Endodermal cell (in vitro differentiated cells): Measurements from ENCODE around the gene MERTK. TPM values are rescaled to one million over a fixed set of nuclear protein-coding genes. Genes with fewer than 3 reads are reported as not detected.

Source experiments
- DNase-seq: peaks from one replicate; pipeline ENCODE4 v3.0.0-alpha.2; 2017
- H3K27ac ChIP-seq: 2 replicates; pipeline ENCODE4 v1.5.1; 2013; ENCODE audit warnings: mild to moderate bottlenecking, low read depth, low read length, moderate library complexity
- H3K27me3 ChIP-seq: 2 replicates; pipeline ENCODE4 v1.6.1; 2013; ENCODE audit warnings: mild to moderate bottlenecking, low read length, moderate library complexity; ENCODE audit not compliant: insufficient read depth, control insufficient read depth, poor library complexity, severe bottlenecking
- H3K36me3 ChIP-seq: 2 replicates; pipeline ENCODE4 v1.7.0; 2013; ENCODE audit warnings: mild to moderate bottlenecking, low read length, moderate library complexity; ENCODE audit not compliant: control insufficient read depth, insufficient read depth
- H3K4me1 ChIP-seq: one replicate; pipeline ENCODE4 v1.7.0; 2013; ENCODE audit warnings: low read length; ENCODE audit not compliant: control insufficient read depth, insufficient read depth
- H3K4me3 ChIP-seq: 2 replicates; pipeline ENCODE4 v1.5.1; 2013; ENCODE audit warnings: mild to moderate bottlenecking, low read length, moderate library complexity
- H3K9ac ChIP-seq: 2 replicates; pipeline ENCODE4 v1.6.1; 2013; ENCODE audit warnings: mild to moderate bottlenecking, low read length, moderate library complexity; ENCODE audit not compliant: poor library complexity, severe bottlenecking; ENCODE audit errors: extremely low read depth
- H3K9me3 ChIP-seq: 2 replicates; pipeline ENCODE4 v1.6.1; 2013; ENCODE audit warnings: mild to moderate bottlenecking, low read length, moderate library complexity; ENCODE audit not compliant: control insufficient read depth
- H3K27ac Mint-ChIP-seq: 2 replicates; pipeline ENCODE4 v1.8.0; 2020; ENCODE audit warnings: mixed read lengths
- H3K27me3 Mint-ChIP-seq: 2 replicates; pipeline ENCODE4 v1.8.0; 2021; ENCODE audit warnings: mild to moderate bottlenecking, mixed read lengths; ENCODE audit not compliant: insufficient read depth
- H3K36me3 Mint-ChIP-seq: 2 replicates; pipeline ENCODE4 v1.8.0; 2020; ENCODE audit warnings: low read depth, mixed read lengths
- H3K4me1 Mint-ChIP-seq: 2 replicates; pipeline ENCODE4 v1.8.0; 2020; ENCODE audit warnings: mixed read lengths
- H3K4me3 Mint-ChIP-seq: 2 replicates; pipeline ENCODE4 v1.8.0; 2020; ENCODE audit warnings: mild to moderate bottlenecking, moderate library complexity, mixed read lengths
- H3K9me3 Mint-ChIP-seq: 2 replicates; pipeline ENCODE4 v1.8.0; 2020; ENCODE audit warnings: mild to moderate bottlenecking, mixed read lengths
- CTCF ChIP-seq: fragments of 200-600 bp; sonication (generic); conservative IDR thresholded peaks from 2 replicates; pipeline ENCODE4 v1.5.0; 2021; ENCODE audit warnings: antibody characterized with exemption, mild to moderate bottlenecking
- WGBS, 2 experiments: methylation state at CpG; one replicate each; pipeline versions ENCODE4 v1.1.5 to v1.1.7; 2013; ENCODE audit warnings: missing lambda C conversion rate in 2 of 2, mixed read lengths in 1 of 2; ENCODE audit not compliant: insufficient coverage in 1 of 2, insufficient read length in 1 of 2; 5-methylcytosine and 5-hydroxymethylcytosine counted together
- total RNA-seq, 2 donors: library from RNA; stranded (reverse); fragmentation: NEBNext Ultra II Directional in 1 of 2; extraction: Animal tissue kit (Norgen Biotek cat#: 25700) in 1 of 2; gene quantifications; 2 replicates in 1 of 2; 3 replicates in 1 of 2; pipeline ENCODE4 v1.2.1, GENCODE V29; 2021

Gene MERTK
- total RNA-seq, 2 donors from 2014 or later: 22.3 to 36.6 TPM

GRCh38 chr2:111983478-111984212, 85.2 kb downstream of the MERTK start:
- no peaks in the 10 kb centered on the region for H3K27me3 ChIP-seq
- H3K27ac ChIP-seq: no peak overlapping the region
- no peaks in the 10 kb centered on the region for H3K27me3 Mint-ChIP-seq
- no peak overlapping the region for H3K9ac ChIP-seq
- peaks cover 78% of the 10 kb centered on the region for H3K36me3 Mint-ChIP-seq
- 83 to 94% methylated on average over 5 to 8 of the region's 8 CpGs for WGBS, 2 experiments
- no peak overlapping the region for H3K4me3 ChIP-seq
- no peak overlapping the region for H3K27ac Mint-ChIP-seq
- no peaks in the 10 kb centered on the region for H3K9me3 Mint-ChIP-seq
- peaks cover 7% of the 10 kb centered on the region for H3K4me1 Mint-ChIP-seq
- TF ChIP-seq CTCF: no peak
- no peak for DNase-seq
- no peaks in the 10 kb centered on the region for H3K9me3 ChIP-seq
- H3K36me3 ChIP-seq: peaks cover 95% of the 10 kb centered on the region
- no peaks in the 10 kb centered on the region for H3K4me1 ChIP-seq
- H3K4me3 Mint-ChIP-seq: no peak overlapping the region

DNA sequence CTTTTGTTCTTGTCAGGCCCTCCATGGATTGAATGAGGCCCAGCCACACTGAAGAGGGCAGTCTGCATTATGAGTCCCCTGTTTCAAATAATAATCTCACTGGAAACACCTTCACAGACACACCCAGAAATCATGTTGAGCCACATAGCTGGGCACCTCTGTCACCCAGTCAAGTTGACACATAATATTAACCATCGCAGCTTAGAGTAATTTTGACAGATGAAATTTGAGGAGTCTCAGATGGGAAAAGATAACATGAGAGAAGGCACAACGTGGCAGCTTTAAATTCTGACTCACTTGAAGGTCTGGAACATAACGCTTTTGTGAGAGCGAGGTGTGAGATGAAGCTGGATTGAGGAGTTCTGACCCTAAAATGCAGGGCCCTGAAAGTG, 85.8 kb downstream of the MERTK start:
- WGBS, 2 experiments: 91 to 94% methylated on average over 3 to 4 of the region's 4 CpGs
- Histone ChIP-seq H3K27me3 (no peaks in the 10 kb centered on the region), H3K36me3 (peaks cover 94% of the 10 kb centered on the region), H3K4me1 (no peaks in the 10 kb centered on the region), H3K9ac (no peak overlapping the region), H3K4me3 (no peak overlapping the region), H3K27ac (no peak overlapping the region), H3K9me3 (no peaks in the 10 kb centered on the region)
- no peak overlapping the region for H3K27ac Mint-ChIP-seq
- H3K9me3 Mint-ChIP-seq: no peaks in the 10 kb centered on the region
- peaks cover 4% of the 10 kb centered on the region for H3K4me1 Mint-ChIP-seq
- peaks cover 78% of the 10 kb centered on the region for H3K36me3 Mint-ChIP-seq
- no peak for DNase-seq
- TF ChIP-seq CTCF: no peak
- no peak overlapping the region for H3K4me3 Mint-ChIP-seq
- no peaks in the 10 kb centered on the region for H3K27me3 Mint-ChIP-seq

DNA sequence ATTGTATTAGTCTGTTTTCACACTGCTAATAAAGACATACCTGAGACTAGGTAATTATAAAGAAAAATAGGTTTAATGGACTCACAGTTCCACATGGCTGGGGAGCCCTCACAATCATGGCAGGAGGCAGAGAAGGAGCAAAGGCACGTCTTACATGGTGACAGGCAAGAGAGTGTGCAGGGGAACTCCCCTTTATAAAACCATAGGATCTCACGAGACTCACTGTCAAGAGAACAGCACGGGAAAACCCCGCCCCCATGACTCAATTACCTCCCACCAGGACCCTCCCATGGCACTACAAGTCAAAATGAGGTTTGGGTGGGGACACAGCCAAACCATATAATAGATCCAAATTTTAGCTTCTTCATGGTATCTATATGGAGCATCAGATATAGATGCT, 87.1 kb downstream of the MERTK start:
- H3K9ac ChIP-seq: no peak overlapping the region
- no peaks in the 10 kb centered on the region for H3K27me3 ChIP-seq
- H3K4me3 ChIP-seq: no peak overlapping the region
- H3K4me1 ChIP-seq: no peaks in the 10 kb centered on the region
- Mint-ChIP-seq H3K27ac (no peak overlapping the region), H3K27me3 (no peaks in the 10 kb centered on the region), H3K4me1 (no peaks in the 10 kb centered on the region), H3K4me3 (no peak overlapping the region), H3K9me3 (no peaks in the 10 kb centered on the region), H3K36me3 (peaks cover 83% of the 10 kb centered on the region)
- H3K36me3 ChIP-seq: peaks cover 98% of the 10 kb centered on the region
- peak overlapping the region; percentile 86 for H3K27ac ChIP-seq
- no peaks in the 10 kb centered on the region for H3K9me3 ChIP-seq
- DNase-seq: peak; percentile 38
- no peak for TF ChIP-seq CTCF
- WGBS, 2 experiments: 63 to 86% methylated on average over 1 to 4 of the region's 4 CpGs
